Activated CD4-positive, alpha-beta memory T cell treated with anti-CD3 and anti-CD28 coated beads for 36 hours (primary cell): Measurements from ENCODE around the gene KCNK15. TPM values are rescaled to one million over a fixed set of nuclear protein-coding genes. Genes with fewer than 3 reads are reported as not detected.
"Not testable (repeated sequence)": the region's sequence is repeated elsewhere in the genome, so short reads cannot be mapped to it uniquely, and the experiment has no call there.

Experiments
- CTCF ChIA-PET: fragments of 350-600 bp; sonication (Branson Sonifier 250); formaldehyde crosslinking; loops from one replicate; lab custom pipeline; 2021; ENCODE audit warnings: antibody characterized with exemption, inconsistent platforms; lab: Charles Lee
- POLR2A ChIA-PET: fragments of 350-600 bp; sonication (Branson Sonifier 250); formaldehyde crosslinking; loops from one replicate; lab custom pipeline; 2021; ENCODE audit warnings: antibody characterized with exemption; lab: Charles Lee
- DNase-seq: peaks from one replicate; pipeline ENCODE4 v3.0.0-alpha.2; 2020
- H3K27ac Mint-ChIP-seq: one replicate; pipeline ENCODE4 v1.8.0; 2021; ENCODE audit warnings: mixed read lengths
- H3K27me3 Mint-ChIP-seq: one replicate; pipeline ENCODE4 v1.8.0; 2021; ENCODE audit warnings: mixed read lengths
- H3K36me3 Mint-ChIP-seq: one replicate; pipeline ENCODE4 v1.8.0; 2021; ENCODE audit warnings: mixed read lengths
- H3K4me1 Mint-ChIP-seq: one replicate; pipeline ENCODE4 v1.8.0; 2021; ENCODE audit warnings: low read depth, mixed read lengths
- H3K4me3 Mint-ChIP-seq: one replicate; pipeline ENCODE4 v1.8.0; 2021; ENCODE audit warnings: mild to moderate bottlenecking, mixed read lengths
- H3K9me3 Mint-ChIP-seq: one replicate; pipeline ENCODE4 v1.8.0; 2021; ENCODE audit warnings: mixed read lengths
- intact Hi-C: fragments of 100-400 bp; cut with micrococcal nuclease; formaldehyde crosslinking; loops from one replicate; pipeline ENCODE4 v1.15.1; 2023
- total RNA-seq, 2 experiments: library from RNA; stranded (reverse); gene quantifications; one replicate each; pipeline ENCODE4 v1.2.3, GENCODE V29; 2021

Gene KCNK15
- total RNA-seq, 2 experiments from 2014 or later, result 0.71 to 0.77 TPM

GRCh38 chr20:44754554-44754953 lies 8.9 kb downstream of the KCNK15 start:
- intact Hi-C loops, result no loop called here
- POLR2A ChIA-PET, result no interaction called here
- H3K36me3 Mint-ChIP-seq, result no peaks in the 10 kb centered on the region

GRCh38 chr20:44756011-44756688 lies 10.5 kb downstream of the KCNK15 start:
- intact Hi-C loops, result no loop called here
- DNase-seq, result no peak
- H3K4me1 Mint-ChIP-seq, result no peaks in the 10 kb centered on the region
- H3K36me3 Mint-ChIP-seq, result no peaks in the 10 kb centered on the region
- ChIA-PET POLR2A (no interaction called here), CTCF (interaction anchor here (2.0 kb wide), 1 partner anchor 9 kb away, joined by 5 read pairs; no protein-coding TSS in a partner anchor)
- no peak overlapping the region for H3K27ac Mint-ChIP-seq
- H3K27me3 Mint-ChIP-seq, result peaks cover 4% of the 10 kb centered on the region
- H3K9me3 Mint-ChIP-seq, result no peaks in the 10 kb centered on the region
- no peak overlapping the region for H3K4me3 Mint-ChIP-seq

More at GRCh38 chr20:44754554-44754953, 8.9 kb downstream of the KCNK15 start:
- CTCF ChIA-PET, result interaction anchor here (1.2 to 2.0 kb wide), 2 partner anchors 7 to 113 kb away, joined by 3 to 5 read pairs; no protein-coding TSS in a partner anchor
- Mint-ChIP-seq H3K4me3 (no peak overlapping the region), H3K4me1 (no peaks in the 10 kb centered on the region), H3K27ac (no peak overlapping the region), H3K9me3 (no peaks in the 10 kb centered on the region), H3K27me3 (peaks cover 8% of the 10 kb centered on the region)
- no peak for DNase-seq

DNA sequence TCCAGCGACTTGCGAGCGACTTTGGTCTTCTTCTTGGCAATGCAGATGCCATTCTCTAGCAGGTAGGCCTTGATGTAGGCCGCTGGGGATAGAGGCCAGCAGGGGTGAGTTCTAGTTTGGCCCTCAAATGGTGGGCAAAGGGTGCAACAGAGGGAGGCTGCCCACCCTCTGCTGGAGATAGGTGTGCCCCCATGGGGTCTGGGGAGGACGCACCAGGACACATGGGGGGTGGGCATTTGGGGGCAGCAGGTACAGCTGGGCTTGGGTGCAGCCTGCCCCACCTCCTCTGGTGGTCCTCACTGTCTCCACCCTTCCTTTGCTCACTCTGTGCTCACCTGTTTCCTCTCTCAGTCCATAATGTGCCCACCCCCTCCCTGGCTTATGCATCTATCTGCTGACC lies 11.3 kb downstream of the KCNK15 start:
- ChIA-PET CTCF (interaction anchor here (1.0 kb wide), 1 partner anchor 9 kb away, joined by 4 read pairs; no protein-coding TSS in a partner anchor), POLR2A (no interaction called here)
- intact Hi-C loops, result no loop called here
- H3K27me3 Mint-ChIP-seq, result no peaks in the 10 kb centered on the region
- no peak for DNase-seq
- no peak overlapping the region for H3K4me3 Mint-ChIP-seq
- H3K9me3 Mint-ChIP-seq, result no peaks in the 10 kb centered on the region
- no peak overlapping the region for H3K27ac Mint-ChIP-seq
- no peaks in the 10 kb centered on the region for H3K4me1 Mint-ChIP-seq
- H3K36me3 Mint-ChIP-seq, result no peaks in the 10 kb centered on the region

DNA sequence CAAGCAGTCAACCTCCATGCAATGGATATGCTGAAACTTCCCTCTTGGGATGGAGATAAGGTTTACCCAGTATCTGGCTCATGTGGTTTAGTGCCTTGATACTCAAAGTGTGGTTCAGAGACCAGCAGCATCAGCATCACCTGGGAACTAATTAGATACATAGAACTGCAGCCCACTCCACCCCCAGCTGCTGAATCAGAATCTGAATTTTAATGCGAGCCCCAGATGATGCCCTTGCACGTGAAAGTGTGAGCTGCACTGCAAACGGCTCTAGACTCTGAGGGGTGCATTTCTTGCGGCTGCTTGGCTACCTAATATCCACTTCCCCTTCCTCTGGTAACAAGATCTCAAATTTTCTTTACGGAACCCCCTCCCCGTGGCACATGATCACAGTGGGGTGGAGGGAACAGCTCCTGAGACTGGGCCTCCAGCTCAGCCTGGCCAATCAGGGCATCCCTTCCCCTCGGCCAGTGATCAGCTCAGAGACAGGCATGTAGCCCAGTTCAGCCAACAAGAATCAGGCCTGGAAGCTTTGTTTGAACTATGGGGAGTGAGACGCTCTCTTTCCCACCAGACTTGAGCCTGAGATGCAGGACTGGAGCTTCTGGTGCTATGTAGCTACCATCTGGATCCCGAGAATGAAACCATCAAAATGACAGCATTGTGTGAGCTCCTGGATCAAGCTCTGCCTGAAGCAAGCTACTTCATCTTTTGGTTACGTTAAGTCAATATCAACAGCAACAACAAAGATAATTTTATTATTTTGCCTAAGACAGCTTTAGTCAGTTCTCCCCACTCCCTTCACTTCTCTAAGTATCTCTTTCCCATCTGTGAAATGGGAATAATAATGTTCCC lies 12.8 kb downstream of the KCNK15 start:
- intact Hi-C loops, result no loop called here
- no peaks in the 10 kb centered on the region for H3K36me3 Mint-ChIP-seq
- no peaks in the 10 kb centered on the region for H3K9me3 Mint-ChIP-seq
- CTCF ChIA-PET, result interaction anchor here (1.2 kb wide), 1 partner anchor 10 kb away, joined by 6 read pairs; no protein-coding TSS in a partner anchor
- POLR2A ChIA-PET, result no interaction called here
- no peaks in the 10 kb centered on the region for H3K4me1 Mint-ChIP-seq
- no peak overlapping the region for H3K4me3 Mint-ChIP-seq
- no peak overlapping the region for H3K27ac Mint-ChIP-seq
- H3K27me3 Mint-ChIP-seq, result no peaks in the 10 kb centered on the region
- DNase-seq, result no peak

GRCh38 chr20:44759595-44759994 lies 13.9 kb downstream of the KCNK15 start:
- H3K4me3 Mint-ChIP-seq, result no peak overlapping the region
- H3K36me3 Mint-ChIP-seq, result no peaks in the 10 kb centered on the region
- no peaks in the 10 kb centered on the region for H3K9me3 Mint-ChIP-seq
- DNase-seq, result no peak
- no peaks in the 10 kb centered on the region for H3K27me3 Mint-ChIP-seq
- POLR2A ChIA-PET, result no interaction called here
- no peak overlapping the region for H3K27ac Mint-ChIP-seq
- H3K4me1 Mint-ChIP-seq, result no peaks in the 10 kb centered on the region
- intact Hi-C loops, result no loop called here
- CTCF ChIA-PET, result interaction anchor here (1.4 kb wide), 1 partner anchor 12 kb away, joined by 5 read pairs; no protein-coding TSS in a partner anchor

- H3K4me3 Mint-ChIP-seq, result no peak overlapping the region
- ChIA-PET POLR2A (no interaction called here), CTCF (no interaction called here)
Observed at GRCh38 chr20:44761423-44761822, 15.8 kb downstream of the KCNK15 start.

DNA sequence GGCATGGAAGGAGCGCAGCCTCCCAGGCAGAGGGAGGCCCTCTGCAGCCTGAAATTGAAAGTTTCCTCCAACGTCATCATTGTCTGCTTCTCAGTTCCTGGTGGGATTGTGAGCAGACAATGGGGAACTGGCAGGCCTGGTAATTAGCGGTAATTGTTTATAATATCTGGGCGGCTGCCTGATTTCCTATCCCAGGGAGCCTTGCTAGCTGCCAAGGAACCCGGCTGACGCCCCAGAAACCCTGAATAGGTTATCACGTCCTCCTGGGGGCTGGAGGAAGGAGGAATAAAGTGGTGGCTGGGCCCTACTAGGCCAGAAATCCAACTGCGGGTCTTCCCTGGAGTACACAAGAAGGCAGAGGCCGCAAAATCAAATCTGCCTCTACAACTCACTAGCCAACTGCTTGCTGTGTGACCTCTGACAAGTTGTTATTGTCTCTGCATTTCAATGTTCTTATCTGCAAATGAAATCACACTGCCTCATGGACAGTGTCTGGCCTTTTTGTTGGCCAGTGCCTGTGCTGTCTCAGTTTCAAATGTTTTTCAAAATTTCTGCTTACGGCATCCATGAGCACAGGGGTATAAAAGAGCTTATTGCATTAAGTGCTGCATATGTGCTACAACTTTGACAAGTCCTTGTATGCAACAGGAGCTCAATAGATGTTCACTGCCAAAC lies 16.9 kb downstream of the KCNK15 start:
- H3K27ac Mint-ChIP-seq, result no peak overlapping the region
- ChIA-PET POLR2A (no interaction called here), CTCF (no interaction called here)
- no peaks in the 10 kb centered on the region for H3K4me1 Mint-ChIP-seq
- DNase-seq, result no peak
- H3K4me3 Mint-ChIP-seq, result no peak overlapping the region
- intact Hi-C loops, result no loop called here
- H3K27me3 Mint-ChIP-seq, result no peaks in the 10 kb centered on the region
- no peaks in the 10 kb centered on the region for H3K9me3 Mint-ChIP-seq
- no peaks in the 10 kb centered on the region for H3K36me3 Mint-ChIP-seq

More at GRCh38 chr20:44761423-44761822, 15.8 kb downstream of the KCNK15 start:
- Mint-ChIP-seq H3K4me1 (no peaks in the 10 kb centered on the region), H3K27me3 (no peaks in the 10 kb centered on the region), H3K27ac (no peak overlapping the region), H3K9me3 (no peaks in the 10 kb centered on the region), H3K36me3 (no peaks in the 10 kb centered on the region)
- no peak for DNase-seq
- intact Hi-C loops, result no loop called here

DNA sequence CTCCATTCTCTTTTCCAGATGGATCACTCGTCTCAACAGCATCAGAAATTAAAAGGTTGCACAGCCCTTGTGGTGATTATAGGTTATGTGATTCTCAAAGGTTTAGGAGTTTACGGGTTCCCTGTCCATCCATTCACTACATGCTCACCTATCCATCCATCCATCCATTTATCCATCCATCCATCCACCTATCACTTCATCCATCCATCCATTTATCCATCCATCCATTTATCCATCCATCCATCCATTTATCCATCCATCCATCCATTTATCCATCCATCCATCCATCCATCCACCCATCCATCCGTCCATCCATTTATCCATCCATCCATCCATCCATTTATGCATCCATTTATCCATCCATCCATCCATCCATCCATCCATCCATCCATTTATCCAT lies 18.1 kb downstream of the KCNK15 start:
- H3K27me3 Mint-ChIP-seq, H3K9me3 Mint-ChIP-seq, intact Hi-C loops, H3K4me1 Mint-ChIP-seq, H3K36me3 Mint-ChIP-seq, H3K4me3 Mint-ChIP-seq, DNase-seq, H3K27ac Mint-ChIP-seq, CTCF ChIA-PET, POLR2A ChIA-PET: not testable (repeated sequence)

- no peak for DNase-seq
- Mint-ChIP-seq H3K4me1 (no peaks in the 10 kb centered on the region), H3K27me3 (peaks cover 1% of the 10 kb centered on the region), H3K9me3 (no peaks in the 10 kb centered on the region), H3K36me3 (no peaks in the 10 kb centered on the region), H3K4me3 (no peak overlapping the region), H3K27ac (no peak overlapping the region)
- intact Hi-C loops, result no loop called here
- ChIA-PET POLR2A (no interaction called here), CTCF (no interaction called here)
Observed at GRCh38 chr20:44765091-44765490, 19.4 kb downstream of the KCNK15 start.

DNA sequence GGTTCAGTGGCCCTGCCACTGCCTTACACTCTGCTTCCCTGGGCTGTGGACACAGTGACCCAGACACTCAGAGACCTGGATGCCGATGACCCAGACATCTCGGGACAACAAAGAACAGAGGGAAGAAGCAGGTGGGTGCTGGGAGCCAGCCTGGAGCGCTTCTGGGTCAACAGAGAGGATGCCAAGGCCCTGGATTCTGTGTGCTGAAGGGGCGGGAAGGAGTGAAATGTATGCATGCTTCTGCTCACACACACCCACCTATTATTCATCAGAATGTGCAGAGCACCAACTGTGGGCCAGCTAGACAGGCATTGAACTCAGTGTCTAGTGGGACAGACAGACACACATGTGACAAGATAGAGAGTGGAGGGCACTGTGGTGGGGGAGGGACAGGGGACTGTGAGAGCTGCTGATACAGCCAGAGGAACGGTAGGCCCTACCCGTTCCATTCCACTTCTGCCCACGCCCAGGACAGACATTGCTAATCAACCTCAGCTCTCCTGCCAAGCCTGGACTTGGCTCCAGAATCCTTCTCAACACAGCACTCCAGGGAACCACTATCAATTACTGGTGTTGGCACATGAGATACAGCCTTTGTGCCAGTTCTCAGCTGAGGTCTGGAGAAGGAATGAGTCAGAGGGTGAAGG lies 20.2 kb downstream of the KCNK15 start:
- Mint-ChIP-seq H3K36me3 (no peaks in the 10 kb centered on the region), H3K4me1 (no peaks in the 10 kb centered on the region), H3K27ac (no peak overlapping the region), H3K4me3 (no peak overlapping the region), H3K27me3 (peaks cover 1% of the 10 kb centered on the region), H3K9me3 (no peaks in the 10 kb centered on the region)
- ChIA-PET CTCF (no interaction called here), POLR2A (no interaction called here)
- DNase-seq, result no peak
- intact Hi-C loops, result no loop called here

DNA sequence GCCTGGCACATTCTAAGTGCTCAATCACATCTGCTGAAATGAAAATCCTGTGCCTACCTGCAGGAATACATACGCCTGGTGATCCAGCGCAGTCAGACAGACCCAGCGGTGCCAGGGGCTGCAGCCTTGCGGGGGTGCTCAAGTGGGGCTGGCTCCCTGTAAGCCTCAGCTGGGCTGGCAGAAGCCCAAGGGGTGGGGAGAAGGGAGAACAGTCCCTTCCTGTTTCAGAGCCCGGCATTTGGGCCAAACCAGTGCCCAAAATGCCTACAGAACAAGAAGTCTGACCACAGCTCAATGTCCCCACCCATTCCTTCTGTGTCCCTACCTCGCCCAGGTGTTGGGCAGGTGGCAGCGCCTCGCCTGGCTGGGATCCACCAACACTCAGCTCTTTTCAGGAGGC lies 22.6 kb downstream of the KCNK15 start:
- ChIA-PET CTCF (interaction anchor here (0.6 to 1.0 kb wide), 3 partner anchors 19 to 308 kb away, joined by 3 read pairs; no protein-coding TSS in a partner anchor), POLR2A (no interaction called here)
- Mint-ChIP-seq H3K4me1 (no peaks in the 10 kb centered on the region), H3K27ac (no peak overlapping the region), H3K27me3 (peaks cover 9% of the 10 kb centered on the region), H3K9me3 (no peaks in the 10 kb centered on the region), H3K4me3 (no peak overlapping the region), H3K36me3 (no peaks in the 10 kb centered on the region)
- DNase-seq, result no peak
- intact Hi-C loops, result no loop called here
